Tibial nerve (tissue), 4 donors: ENCODE results near the gene PTPMT1.

Source experiments
- EP300 ChIP-seq, 2 donors: sonication (generic); formaldehyde crosslinking; IDR thresholded peaks; one replicate each; pipeline ENCODE4 v1.6.1; 2017; ENCODE audit warnings: antibody characterized with exemption in 2 of 2, mild to moderate bottlenecking in 1 of 2
- POLR2A ChIP-seq, 2 donors: fragments of 450-650 bp; IDR thresholded peaks; one replicate each; pipeline ENCODE4 v1.6.1; 2017; ENCODE audit warnings: antibody characterized with exemption in 2 of 2, mild to moderate bottlenecking in 2 of 2, moderate library complexity in 2 of 2
- TF ChIP-seq, protein P1 (sequence below), 5 experiments: fragments of 200-600 bp in 3 of 5; fragments of 450-650 bp in 2 of 5; sonication (generic) in 3 of 5; IDR thresholded peaks; one replicate each; pipeline ENCODE4 v1.5.1; 2016 to 2019; ENCODE audit warnings: antibody characterized with exemption in 5 of 5, mild to moderate bottlenecking in 3 of 5, moderate library complexity in 2 of 5

- TF ChIP-seq, protein P1, sequence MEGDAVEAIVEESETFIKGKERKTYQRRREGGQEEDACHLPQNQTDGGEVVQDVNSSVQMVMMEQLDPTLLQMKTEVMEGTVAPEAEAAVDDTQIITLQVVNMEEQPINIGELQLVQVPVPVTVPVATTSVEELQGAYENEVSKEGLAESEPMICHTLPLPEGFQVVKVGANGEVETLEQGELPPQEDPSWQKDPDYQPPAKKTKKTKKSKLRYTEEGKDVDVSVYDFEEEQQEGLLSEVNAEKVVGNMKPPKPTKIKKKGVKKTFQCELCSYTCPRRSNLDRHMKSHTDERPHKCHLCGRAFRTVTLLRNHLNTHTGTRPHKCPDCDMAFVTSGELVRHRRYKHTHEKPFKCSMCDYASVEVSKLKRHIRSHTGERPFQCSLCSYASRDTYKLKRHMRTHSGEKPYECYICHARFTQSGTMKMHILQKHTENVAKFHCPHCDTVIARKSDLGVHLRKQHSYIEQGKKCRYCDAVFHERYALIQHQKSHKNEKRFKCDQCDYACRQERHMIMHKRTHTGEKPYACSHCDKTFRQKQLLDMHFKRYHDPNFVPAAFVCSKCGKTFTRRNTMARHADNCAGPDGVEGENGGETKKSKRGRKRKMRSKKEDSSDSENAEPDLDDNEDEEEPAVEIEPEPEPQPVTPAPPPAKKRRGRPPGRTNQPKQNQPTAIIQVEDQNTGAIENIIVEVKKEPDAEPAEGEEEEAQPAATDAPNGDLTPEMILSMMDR (IDR thresholded peaks at IDR 0.05): no peak
- TF ChIP-seq POLR2A (IDR thresholded peaks at IDR 0.05) (no peak), EP300 (IDR thresholded peaks at IDR 0.05) (no peak)
Measured at GRCh38 chr11:47570651-47571356, 5.4 kb downstream of the PTPMT1 start.
